ENCODE data around the gene DYRK1B. TPM values are rescaled to one million over a fixed set of nuclear protein-coding genes. Genes with fewer than 3 reads are reported as not detected.

DYRK1B gene

GRCh38 chr19:39780894-39781293 is 53.1 kb downstream of the DYRK1B start:
- Histone ChIP-seq H3K9ac (ENCODE audit: low read length) (no peak overlapping the region), H2BK12ac (ENCODE audit: low read length in 2 of 2) (no peak overlapping the region), H4K91ac (ENCODE audit: low read length) (no peak overlapping the region), H3K4me3 (ENCODE audit: insufficient read depth in 1 of 2, low read depth in 1 of 2, low read length in 2 of 2) (no peak overlapping the region), H3K27ac (ENCODE audit: low read length, poor library complexity, severe bottlenecking) (no peak overlapping the region), H2BK120ac (ENCODE audit: low read depth, low read length) (no peak overlapping the region), H3K36me3 (ENCODE audit: control insufficient read depth in 1 of 2, insufficient read depth in 2 of 2, low read depth in 1 of 2, low read length in 2 of 2) (no peaks in the 10 kb centered on the region), H2AK5ac (ENCODE audit: low read length, severe bottlenecking) (no peak overlapping the region), H3K4me1 (ENCODE audit: control insufficient read depth, insufficient read depth, low read depth, low read length) (no peaks in the 10 kb centered on the region), H2BK15ac (ENCODE audit: low read depth, poor library complexity, severe bottlenecking) (no peak overlapping the region), H3K9me3 (ENCODE audit: control insufficient read depth, low read length) (no peaks in the 10 kb centered on the region), H3K14ac (ENCODE audit: low read length in 2 of 2) (no peak overlapping the region), H3K18ac (ENCODE audit: low read depth in 1 of 2, low read length in 2 of 2) (no peak overlapping the region), H3K4me2 (ENCODE audit: low read length, poor library complexity, severe bottlenecking) (no peak overlapping the region), H2AFZ (ENCODE audit: low read depth, low read length) (no peak overlapping the region), H4K8ac (ENCODE audit: low read length) (no peak overlapping the region), H3K4ac (ENCODE audit: low read depth in 1 of 2, low read length in 2 of 2) (no peak overlapping the region), H3K27me3 (ENCODE audit: control insufficient read depth in 1 of 2, insufficient read depth in 1 of 2, low read length in 2 of 2) (peaks cover 14 to 47% of the 10 kb centered on the region in 2 experiments), H2BK5ac (ENCODE audit: low read depth, low read length, poor library complexity, severe bottlenecking) (no peak overlapping the region), H3K79me1 (replicated peaks; ENCODE audit: low read length, poor library complexity, severe bottlenecking) (no peaks in the 10 kb centered on the region), H3K23ac (ENCODE audit: low read length in 2 of 2) (no peak overlapping the region)
- DNase-seq, result no peak
- WGBS, result 83% methylated on average over 2 of the region's 3 CpGs

GRCh38 chr19:39778763-39779162 is 55.2 kb downstream of the DYRK1B start, which contains the start of gene LEUTX:
Gene LEUTX (plus strand): TSS chr19:39778854. CDS start chr19:39778921, 67 bp downstream.
- Histone ChIP-seq H4K91ac (ENCODE audit: low read length) (no peak within 1 kb of the TSS), H3K4ac (ENCODE audit: low read depth in 1 of 2, low read length in 2 of 2) (no peak within 1 kb of the TSS), H2AFZ (ENCODE audit: low read depth, low read length) (no peak within 1 kb of the TSS), H3K4me1 (ENCODE audit: control insufficient read depth, insufficient read depth, low read depth, low read length) (no peaks in the 10 kb centered on the region), H3K36me3 (ENCODE audit: control insufficient read depth in 1 of 2, insufficient read depth in 2 of 2, low read depth in 1 of 2, low read length in 2 of 2) (no peaks in the 10 kb centered on the region), H3K4me2 (ENCODE audit: low read length, poor library complexity, severe bottlenecking) (no peak within 1 kb of the TSS), H3K4me3 (ENCODE audit: insufficient read depth in 1 of 2, low read depth in 1 of 2, low read length in 2 of 2) (no peak within 1 kb of the TSS), H2AK5ac (ENCODE audit: low read length, severe bottlenecking) (no peak within 1 kb of the TSS), H3K27me3 (ENCODE audit: control insufficient read depth in 1 of 2, insufficient read depth in 1 of 2, low read length in 2 of 2) (peaks cover 15 to 33% of the 10 kb centered on the region in 2 experiments), H2BK12ac (ENCODE audit: low read length in 2 of 2) (no peak within 1 kb of the TSS), H2BK5ac (ENCODE audit: low read depth, low read length, poor library complexity, severe bottlenecking) (no peak within 1 kb of the TSS), H3K14ac (ENCODE audit: low read length in 2 of 2) (no peak within 1 kb of the TSS), H3K79me1 (replicated peaks; ENCODE audit: low read length, poor library complexity, severe bottlenecking) (no peaks in the 10 kb centered on the region), H2BK120ac (ENCODE audit: low read depth, low read length) (no peak within 1 kb of the TSS), H3K9me3 (ENCODE audit: control insufficient read depth, low read length) (no peaks in the 10 kb centered on the region), H3K23ac (ENCODE audit: low read length in 2 of 2) (no peak within 1 kb of the TSS), H3K27ac (ENCODE audit: low read length, poor library complexity, severe bottlenecking) (no peak within 1 kb of the TSS), H2BK15ac (ENCODE audit: low read depth, poor library complexity, severe bottlenecking) (no peak within 1 kb of the TSS), H3K9ac (ENCODE audit: low read length) (no peak within 1 kb of the TSS), H3K18ac (ENCODE audit: low read depth in 1 of 2, low read length in 2 of 2) (no peak within 1 kb of the TSS), H4K8ac (ENCODE audit: low read length) (no peak within 1 kb of the TSS)
- DNase-seq, result no peak
- WGBS, result 46% methylated on average over 4 of the region's 4 CpGs

Small RNAs within 50 kb of the gene (small RNA-seq; reads per million reads assigned to genes)
- gene MIR6719 (ENCODE audit: low read depth), result not detected
